Natural killer cell treated with Interleukin-12 subunit alpha and Interleukin-12 subunit beta and Interleukin-15 and Interleukin-18, amount 100 ng/mL, for 72 hours (primary cell): Measurements from ENCODE around the gene TNNT2. TPM values are rescaled to one million over a fixed set of nuclear protein-coding genes. Genes with fewer than 3 reads are reported as not detected.

Experiments
- ATAC-seq, 2 donors: fragments of 150-1000 bp; cut with Tn5 transposase in 1 of 2; sonication (Bioruptor Pico), chemical (Tn5 transposase) in 1 of 2; 2 replicates each; pipeline ENCODE4 v1.10.0; 2021
- DNase-seq: peaks from one replicate; pipeline ENCODE4 v3.0.0; 2022; ENCODE audit warnings: low spot score
- H3K27ac Mint-ChIP-seq, 2 donors: 1 replicate in 1 of 2; 2 replicates in 1 of 2; pipeline ENCODE4 v1.8.0; 2022; ENCODE audit warnings: mixed read lengths in 2 of 2, mild to moderate bottlenecking in 1 of 2, moderate library complexity in 1 of 2
- H3K27me3 Mint-ChIP-seq, 2 donors: 1 replicate in 1 of 2; 2 replicates in 1 of 2; pipeline ENCODE4 v1.8.0; 2022; ENCODE audit warnings: mixed read lengths in 2 of 2
- H3K36me3 Mint-ChIP-seq: one replicate; pipeline ENCODE4 v1.8.0; 2022; ENCODE audit warnings: mixed read lengths
- H3K4me1 Mint-ChIP-seq, 2 donors: 1 replicate in 1 of 2; 2 replicates in 1 of 2; pipeline ENCODE4 v1.8.0; 2022; ENCODE audit warnings: low read depth in 2 of 2, mixed read lengths in 2 of 2, mild to moderate bottlenecking in 1 of 2
- H3K4me3 Mint-ChIP-seq: one replicate; pipeline ENCODE4 v1.8.0; 2022; ENCODE audit warnings: mixed read lengths
- H3K9me3 Mint-ChIP-seq: 2 replicates; pipeline ENCODE4 v1.8.0; 2022; ENCODE audit warnings: mixed read lengths
- total RNA-seq, 2 donors: library from RNA; stranded (reverse); gene quantifications; one replicate each; pipeline ENCODE4 v1.2.3, GENCODE V29; 2022

TNNT2 gene
- total RNA-seq, 2 donors from 2014 or later, result not detected

- DNase-seq (no peak), ATAC-seq (peak in 1 of 2 donors; percentile 76)
- no peaks in the 10 kb centered on the region for H3K9me3 Mint-ChIP-seq
- no peaks in the 10 kb centered on the region for H3K36me3 Mint-ChIP-seq
- no peak overlapping the region for H3K4me3 Mint-ChIP-seq
- H3K27ac Mint-ChIP-seq, result no peak overlapping the region
- H3K27me3 Mint-ChIP-seq, result peaks cover 14 to 24% of the 10 kb centered on the region in 2 donors
- peaks cover 0 to 2% of the 10 kb centered on the region in 2 donors for H3K4me1 Mint-ChIP-seq
These were observed 66.0 kb downstream of the TNNT2 start for GRCh38 chr1:201311356-201312011.

DNA sequence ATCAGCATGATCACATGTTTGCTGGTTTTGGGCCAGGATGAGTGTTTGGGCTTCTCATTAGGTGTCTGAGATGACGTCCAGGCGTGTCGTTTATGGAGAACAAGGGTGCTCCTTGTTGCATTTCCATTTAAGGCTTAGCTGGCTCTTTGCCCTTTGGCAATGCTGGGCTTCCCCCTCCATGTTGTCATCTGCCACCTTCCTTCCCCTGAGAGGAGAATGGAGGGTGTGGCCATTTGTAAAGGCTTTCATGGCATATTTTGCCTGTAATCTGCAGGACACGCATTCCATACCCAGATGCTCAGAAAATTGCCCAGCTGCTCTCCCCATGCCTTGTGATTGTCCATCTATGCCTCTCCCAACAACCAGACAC, 66.5 kb downstream of the TNNT2 start:
- peaks cover 14 to 21% of the 10 kb centered on the region in 2 donors for H3K27me3 Mint-ChIP-seq
- H3K9me3 Mint-ChIP-seq, result no peaks in the 10 kb centered on the region
- peaks cover 0 to 2% of the 10 kb centered on the region in 2 donors for H3K4me1 Mint-ChIP-seq
- H3K4me3 Mint-ChIP-seq, result no peak overlapping the region
- DNase-seq (no peak), ATAC-seq (no peak)
- H3K27ac Mint-ChIP-seq, result no peak overlapping the region
- no peaks in the 10 kb centered on the region for H3K36me3 Mint-ChIP-seq

GRCh38 chr1:201310251-201310985, 67.1 kb downstream of the TNNT2 start:
- H3K4me1 Mint-ChIP-seq, result peaks cover 0 to 2% of the 10 kb centered on the region in 2 donors
- no peak for DNase-seq
- H3K4me3 Mint-ChIP-seq, result no peak overlapping the region
- no peak overlapping the region for H3K27ac Mint-ChIP-seq
- ATAC-seq, result no peak
- H3K9me3 Mint-ChIP-seq, result no peaks in the 10 kb centered on the region
- H3K36me3 Mint-ChIP-seq, result no peaks in the 10 kb centered on the region
- H3K27me3 Mint-ChIP-seq, result peaks cover 11 to 16% of the 10 kb centered on the region in 2 donors

DNA sequence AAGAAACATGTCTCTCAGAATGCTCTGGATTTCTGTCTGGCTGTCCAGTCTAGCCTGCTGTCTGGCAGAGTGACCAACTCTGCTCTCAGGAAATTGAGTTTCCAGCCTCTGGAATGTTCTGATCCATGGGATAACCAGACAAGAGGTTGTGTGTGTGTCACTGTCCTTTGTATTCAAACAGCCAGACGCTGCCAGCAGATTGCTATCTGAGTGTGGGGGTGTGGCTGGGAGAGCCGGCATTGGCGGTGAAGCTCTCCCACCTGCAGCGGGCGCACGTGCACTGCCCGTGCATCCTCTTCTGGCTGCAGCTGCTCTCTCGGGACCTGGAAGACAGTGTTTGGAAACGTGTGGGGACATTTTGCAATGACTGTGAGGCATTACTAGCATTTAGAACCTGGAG, 68.1 kb downstream of the TNNT2 start:
- H3K27ac Mint-ChIP-seq, result no peak overlapping the region

More for the DNA sequence above, 68.1 kb downstream of the TNNT2 start:
- Mint-ChIP-seq H3K27me3 (peaks cover 11 to 14% of the 10 kb centered on the region in 2 donors), H3K9me3 (no peaks in the 10 kb centered on the region), H3K36me3 (no peaks in the 10 kb centered on the region), H3K4me1 (peaks cover 0 to 2% of the 10 kb centered on the region in 2 donors), H3K4me3 (no peak overlapping the region)
- ATAC-seq (no peak), DNase-seq (no peak)

Other genes starting within 250 kb of the TNNT2 start
- 10 to 100 TPM; 15.6 to 21.5 TPM for gene TMEM9, start 223.2 kb downstream of the TNNT2 start, total RNA-seq
- not detected for gene IGFN1, start 186.9 kb downstream of the TNNT2 start, total RNA-seq
- gene PKP1, start 94.2 kb downstream of the TNNT2 start, total RNA-seq, result not detected
- not detected for gene LAD1, start 21.6 kb upstream of the TNNT2 start, total RNA-seq
- gene TNNI1, start 44.0 kb upstream of the TNNT2 start, total RNA-seq, result not detected
- gene PHLDA3, start 91.5 kb upstream of the TNNT2 start, total RNA-seq, result 1 to 10 TPM; 2.7 to 3.3 TPM
- 10 to 100 TPM; 41.6 to 57.8 TPM for gene CSRP1, start 129.4 kb upstream of the TNNT2 start, total RNA-seq
- gene NAV1, start 161.4 kb upstream of the TNNT2 start, total RNA-seq, result 1 to 10 TPM in 1 of 2 donors, under 1 TPM in 1; 0.21 to 1.2 TPM